OCI-LY1 (cell line): ENCODE data around the gene GFER.
A peak's percentile ranks its signal among the peaks of the same experiment; 100 is the strongest.

Experiments used
- H2AFZ ChIP-seq: fragments of 200-600 bp; sonication (generic), shearing (Covaris generic); 2 replicates; pipeline ENCODE4 v1.6.0; 2014; ENCODE audit warnings: antibody characterized with exemption, mild to moderate bottlenecking, low read length
- H3F3A ChIP-seq: fragments of 200-600 bp; sonication (generic), shearing (Covaris generic); 2 replicates; pipeline ENCODE4 v1.6.0; 2014; ENCODE audit warnings: mild to moderate bottlenecking, antibody characterized with exemption, low read length, moderate library complexity; ENCODE audit not compliant: insufficient read depth
- H3K27ac ChIP-seq: fragments of 200-600 bp; sonication (generic); 2 replicates; pipeline ENCODE4 v1.5.1; 2014; ENCODE audit warnings: low read length, mixed run types, mild to moderate bottlenecking, low read depth; ENCODE audit not compliant: poor library complexity, severe bottlenecking
- H3K27me3 ChIP-seq: fragments of 200-600 bp; sonication (generic); 2 replicates; pipeline ENCODE4 v1.6.0; 2014; ENCODE audit warnings: antibody characterized with exemption, mild to moderate bottlenecking, low read length, moderate library complexity; ENCODE audit not compliant: insufficient read depth
- H3K36me3 ChIP-seq: fragments of 200-600 bp; sonication (generic); 2 replicates; pipeline ENCODE4 v1.6.1; 2014; ENCODE audit warnings: mild to moderate bottlenecking, antibody characterized with exemption, low read length, moderate library complexity, mixed read lengths; ENCODE audit not compliant: insufficient read depth
- H3K4me1 ChIP-seq: fragments of 200-600 bp; sonication (generic); 2 replicates; pipeline ENCODE4 v1.5.1; 2014; ENCODE audit warnings: mild to moderate bottlenecking, low read length, moderate library complexity; ENCODE audit not compliant: insufficient read depth, severe bottlenecking
- H3K4me2 ChIP-seq: fragments of 200-600 bp; sonication (generic), shearing (Covaris generic); 2 replicates; pipeline ENCODE4 v1.6.1; 2014; ENCODE audit warnings: low read length
- H3K4me3 ChIP-seq: fragments of 200-600 bp; sonication (generic); 2 replicates; pipeline ENCODE4 v1.5.1; 2014; ENCODE audit warnings: low read length, low read depth, mild to moderate bottlenecking, mixed read lengths; ENCODE audit not compliant: poor library complexity, severe bottlenecking
- H3K79me2 ChIP-seq: fragments of 200-600 bp; shearing (Covaris generic); 2 replicates; pipeline ENCODE4 v1.6.1; 2016; ENCODE audit warnings: mixed run types, low read length, mixed read lengths; ENCODE audit not compliant: insufficient read depth
- H3K9ac ChIP-seq: fragments of 200-600 bp; sonication (generic), shearing (Covaris generic); 2 replicates; pipeline ENCODE4 v1.6.1; 2014; ENCODE audit warnings: mild to moderate bottlenecking, low read length, mixed read lengths
- H3K9me2 ChIP-seq: fragments of 200-600 bp; sonication (generic), shearing (Covaris generic); 2 replicates; pipeline ENCODE4 v1.6.1; 2014; ENCODE audit warnings: low read depth, mild to moderate bottlenecking, low read length, mixed read lengths
- H3K9me3 ChIP-seq: fragments of 200-600 bp; shearing (Covaris generic); 2 replicates; pipeline ENCODE4 v1.6.1; 2014; ENCODE audit warnings: low read length, mixed read lengths
- H4K20me1 ChIP-seq: fragments of 200-600 bp; sonication (generic), shearing (Covaris generic); 2 replicates; pipeline ENCODE4 v1.6.0; 2016; ENCODE audit warnings: mild to moderate bottlenecking, low read length; ENCODE audit not compliant: insufficient read depth
- EZH2 ChIP-seq: fragments of 200-600 bp; sonication (generic), shearing (Covaris generic); IDR thresholded peaks from 2 replicates; pipeline ENCODE4 v1.8.0; 2017; ENCODE audit warnings: borderline replicate concordance, mixed run types, mild to moderate bottlenecking, antibody characterized with exemption, low read length, moderate library complexity, mixed read lengths
- TF ChIP-seq, protein P1 (sequence below): fragments of 200-600 bp; sonication (generic), shearing (Covaris generic); IDR thresholded peaks from 2 replicates; pipeline ENCODE4 v1.5.1; 2017; ENCODE audit warnings: mild to moderate bottlenecking, antibody characterized with exemption, low read length, moderate library complexity, mixed read lengths

GFER gene

DNA sequence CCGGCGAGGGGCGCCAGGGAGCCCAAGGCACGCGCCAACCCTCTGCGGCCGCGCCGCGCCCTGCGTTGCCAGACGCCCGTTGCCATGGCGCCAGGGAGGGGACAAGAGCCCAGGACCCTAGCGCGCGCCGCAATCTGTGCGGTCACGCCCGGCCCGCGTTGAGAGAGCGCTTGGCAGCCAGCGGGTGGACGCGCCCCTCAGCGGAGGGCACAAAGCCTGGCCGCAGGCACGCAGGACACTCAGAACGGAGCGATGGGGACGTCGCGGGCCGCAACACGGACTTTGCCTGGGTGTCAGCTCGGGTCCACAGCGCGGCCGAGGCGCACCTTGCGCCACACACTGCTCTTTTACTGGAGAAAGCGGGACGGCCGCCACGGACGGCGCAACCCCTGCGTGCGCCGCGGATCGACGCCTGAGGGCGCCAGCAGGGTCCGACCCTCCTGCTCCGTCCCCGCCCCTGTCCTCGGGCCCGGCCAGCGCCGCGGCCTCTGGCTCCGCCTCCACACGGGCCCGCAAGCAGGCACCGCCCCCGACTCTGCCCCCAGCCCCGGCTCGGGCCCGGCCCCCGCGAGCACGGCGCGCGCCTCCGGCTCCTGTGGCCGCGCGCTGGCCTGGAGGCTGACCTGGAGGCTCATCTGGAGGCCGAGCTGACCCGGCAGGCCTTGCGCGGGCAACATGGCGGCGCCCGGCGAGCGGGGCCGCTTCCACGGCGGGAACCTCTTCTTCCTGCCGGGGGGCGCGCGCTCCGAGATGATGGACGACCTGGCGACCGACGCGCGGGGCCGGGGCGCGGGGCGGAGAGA is at the start of gene GFER:
Gene GFER (plus strand): TSS at position 650 of the 803 bp plus-strand sequence. CDS start 26 bp downstream, at position 676.
- TF ChIP-seq, protein P1, sequence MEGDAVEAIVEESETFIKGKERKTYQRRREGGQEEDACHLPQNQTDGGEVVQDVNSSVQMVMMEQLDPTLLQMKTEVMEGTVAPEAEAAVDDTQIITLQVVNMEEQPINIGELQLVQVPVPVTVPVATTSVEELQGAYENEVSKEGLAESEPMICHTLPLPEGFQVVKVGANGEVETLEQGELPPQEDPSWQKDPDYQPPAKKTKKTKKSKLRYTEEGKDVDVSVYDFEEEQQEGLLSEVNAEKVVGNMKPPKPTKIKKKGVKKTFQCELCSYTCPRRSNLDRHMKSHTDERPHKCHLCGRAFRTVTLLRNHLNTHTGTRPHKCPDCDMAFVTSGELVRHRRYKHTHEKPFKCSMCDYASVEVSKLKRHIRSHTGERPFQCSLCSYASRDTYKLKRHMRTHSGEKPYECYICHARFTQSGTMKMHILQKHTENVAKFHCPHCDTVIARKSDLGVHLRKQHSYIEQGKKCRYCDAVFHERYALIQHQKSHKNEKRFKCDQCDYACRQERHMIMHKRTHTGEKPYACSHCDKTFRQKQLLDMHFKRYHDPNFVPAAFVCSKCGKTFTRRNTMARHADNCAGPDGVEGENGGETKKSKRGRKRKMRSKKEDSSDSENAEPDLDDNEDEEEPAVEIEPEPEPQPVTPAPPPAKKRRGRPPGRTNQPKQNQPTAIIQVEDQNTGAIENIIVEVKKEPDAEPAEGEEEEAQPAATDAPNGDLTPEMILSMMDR = peak; percentile 33; the same call in 1 of the 2 replicates
- no peak for TF ChIP-seq EZH2
- H3K36me3 ChIP-seq = peaks cover 15% of the 10 kb centered on the region
- H3K4me3 ChIP-seq = peak within 1 kb of the TSS; percentile 66
- H2AFZ ChIP-seq = no peak within 1 kb of the TSS
- peaks cover 22% of the 10 kb centered on the region for H3K4me1 ChIP-seq
- no peaks in the 10 kb centered on the region for H4K20me1 ChIP-seq
- peak within 1 kb of the TSS; percentile 66 for H3K9ac ChIP-seq
- no peaks in the 10 kb centered on the region for H3K9me3 ChIP-seq
- H3K4me2 ChIP-seq = peak within 1 kb of the TSS; percentile 87
- H3F3A ChIP-seq = no peaks in the 10 kb centered on the region
- H3K9me2 ChIP-seq = no peaks in the 10 kb centered on the region
- no peaks in the 10 kb centered on the region; the same call in 1 of the 2 replicates for H3K27me3 ChIP-seq
- no peak within 1 kb of the TSS for H3K27ac ChIP-seq
- H3K79me2 ChIP-seq = no peaks in the 10 kb centered on the region

DNA sequence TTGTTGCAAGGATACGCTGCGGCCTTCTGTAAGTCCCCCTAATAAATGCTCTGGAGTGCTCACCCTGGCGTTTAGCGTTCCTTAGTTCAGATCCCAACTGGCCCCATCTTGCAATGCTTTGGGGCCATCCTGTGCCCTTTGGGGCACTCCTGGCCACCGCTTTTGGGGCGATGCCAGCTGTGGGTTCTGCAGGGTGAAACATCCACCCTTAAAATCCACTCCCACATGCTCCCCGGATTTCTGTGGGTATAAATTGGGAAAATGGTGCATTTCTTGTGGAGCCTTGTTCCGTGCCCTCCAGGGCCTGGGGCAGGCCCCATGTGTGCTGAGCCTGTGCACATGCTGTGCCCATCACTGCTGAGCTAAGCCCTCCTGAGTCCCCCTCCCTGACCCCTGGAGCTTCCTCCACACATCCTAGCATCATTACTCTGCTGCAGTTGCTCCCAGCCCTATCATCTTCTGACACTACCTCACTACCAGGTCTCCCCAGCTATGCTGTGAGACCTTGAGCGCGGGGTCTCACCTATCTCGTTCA is 47.0 kb upstream of the GFER start:
- no peak overlapping the region for H3K27ac ChIP-seq
- H3K4me2 ChIP-seq = no peak overlapping the region
- no peaks in the 10 kb centered on the region for H3K9me3 ChIP-seq
- no peaks in the 10 kb centered on the region for H3K79me2 ChIP-seq
- no peak overlapping the region for H3K9ac ChIP-seq
- no peak for TF ChIP-seq EZH2
- TF ChIP-seq, protein P1 = no peak
- H4K20me1 ChIP-seq = no peaks in the 10 kb centered on the region
- peaks cover 12% of the 10 kb centered on the region for H3K36me3 ChIP-seq
- H3K9me2 ChIP-seq = no peaks in the 10 kb centered on the region
- no peak overlapping the region for H3K4me3 ChIP-seq
- H3F3A ChIP-seq = no peaks in the 10 kb centered on the region
- no peak overlapping the region for H2AFZ ChIP-seq
- 0 out of 2 replicates have a peak, but pooled peaks cover 6% of the 10 kb centered on the region for H3K27me3 ChIP-seq
- peaks cover 6% of the 10 kb centered on the region for H3K4me1 ChIP-seq

DNA sequence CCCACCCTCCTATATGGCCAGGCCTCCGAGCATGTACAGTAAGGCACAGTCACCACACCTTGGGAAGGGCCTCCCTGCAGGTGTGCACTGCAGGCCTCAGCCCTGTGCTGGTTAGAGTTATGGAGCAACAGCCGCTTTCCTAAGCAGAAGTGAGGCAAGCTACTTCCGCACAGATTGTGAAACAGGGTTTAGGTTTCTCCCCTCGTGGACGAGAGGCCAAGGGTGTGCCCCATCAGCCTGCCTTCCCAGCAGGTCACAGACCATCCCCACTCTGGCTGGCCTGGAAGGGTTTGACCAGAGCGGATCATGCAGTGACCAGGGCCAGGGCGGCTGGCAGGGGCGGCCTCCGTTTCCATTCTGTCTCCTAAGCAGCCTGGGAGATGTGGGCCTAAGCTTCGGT is 45.7 kb upstream of the GFER start:
- peaks cover 14% of the 10 kb centered on the region for H3K4me1 ChIP-seq
- TF ChIP-seq, protein P1 = no peak
- no peak for TF ChIP-seq EZH2
- H3K9ac ChIP-seq = no peak overlapping the region
- no peaks in the 10 kb centered on the region for H3K9me3 ChIP-seq
- H3K36me3 ChIP-seq = peaks cover 12% of the 10 kb centered on the region
- no peaks in the 10 kb centered on the region for H4K20me1 ChIP-seq
- H3K4me2 ChIP-seq = no peak overlapping the region
- H3K27ac ChIP-seq = no peak overlapping the region
- H3K79me2 ChIP-seq = no peaks in the 10 kb centered on the region
- H3F3A ChIP-seq = no peaks in the 10 kb centered on the region
- H3K4me3 ChIP-seq = no peak overlapping the region
- no peaks in the 10 kb centered on the region for H3K9me2 ChIP-seq
- 0 out of 2 replicates have a peak, but pooled peaks cover 5% of the 10 kb centered on the region for H3K27me3 ChIP-seq
- no peak overlapping the region for H2AFZ ChIP-seq
